Right ventricle myocardium superior (tissue), 1 donor: Measurements from ENCODE around the gene TPPP. TPM values are rescaled to one million over a fixed set of nuclear protein-coding genes. Genes with fewer than 3 reads are reported as not detected.
"Not testable (repeated sequence)": the region's sequence is repeated elsewhere in the genome, so short reads cannot be mapped to it uniquely, and the experiment has no call there.

ENCODE experiments used
- ATAC-seq: fragments of 200-7000 bp; cut with Tn5 transposase; one replicate; pipeline ENCODE4 v1.9.1; 2020; ENCODE audit warnings: mild to moderate bottlenecking; ENCODE audit not compliant: poor library complexity
- DNase-seq: peaks from one replicate; pipeline ENCODE4 v3.0.0-alpha.2; 2020
- intact Hi-C: fragments of 100-400 bp; cut with DNase I; formaldehyde crosslinking; loops from one replicate; pipeline ENCODE4 v1.11.2; 2022
- total RNA-seq: library from RNA; stranded (reverse); fragmentation: NEBNext Ultra II Directional; extraction: Animal tissue kit (Norgen Biotek cat#: 25700); gene quantifications from one replicate; pipeline ENCODE4 v1.2.1, GENCODE V29; 2021
- donor health status: DM: no; HTN: yes; CAD: no; lungs with severe emphysema.

TPPP gene
- total RNA-seq, 1 donor from 2014 or later: 39.7 TPM

DNA sequence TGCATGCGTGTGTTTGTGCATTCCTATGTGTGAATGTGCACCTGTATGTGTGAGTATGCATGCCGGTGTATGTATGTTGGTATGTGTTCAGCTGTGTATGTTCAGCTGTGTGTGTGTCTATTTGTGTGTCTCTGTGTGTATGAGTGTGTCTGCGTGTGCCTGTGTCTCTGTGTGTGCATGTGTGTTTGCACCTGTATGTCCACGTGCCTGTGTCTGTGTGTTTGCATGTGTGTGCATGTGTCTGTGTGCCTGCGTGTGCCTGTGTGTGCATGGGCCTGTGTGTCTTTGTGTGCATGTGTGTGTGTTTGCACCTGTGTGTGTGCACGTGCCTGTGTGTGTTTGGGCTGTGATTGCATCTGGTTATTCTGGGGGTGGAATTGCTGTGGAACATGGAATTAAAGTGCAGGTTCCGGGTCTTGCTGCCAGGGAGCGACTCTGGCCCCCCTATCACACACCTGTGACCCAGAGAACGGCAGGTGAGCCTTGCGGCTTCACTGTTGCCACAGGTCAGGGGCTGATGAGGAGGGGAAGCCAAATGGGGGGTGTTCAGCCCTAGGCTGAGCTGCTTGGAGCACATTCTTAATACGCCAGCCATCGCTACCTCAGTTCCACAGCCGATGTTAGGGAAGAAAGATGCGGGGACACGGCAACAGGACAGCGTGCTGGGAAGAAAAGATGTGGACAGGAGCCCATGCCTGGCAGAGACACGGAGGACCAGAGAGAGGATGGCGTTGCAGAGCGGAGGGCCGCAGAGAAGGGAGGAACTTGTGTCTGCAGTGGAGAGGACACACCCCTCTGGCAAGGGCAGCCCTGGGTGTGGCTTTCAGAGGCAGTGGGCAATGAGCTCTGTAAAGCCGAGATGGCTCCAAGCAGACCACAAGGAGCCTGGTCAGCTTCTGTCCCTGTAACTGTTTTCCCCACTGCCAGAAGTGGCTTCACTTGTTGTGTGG lies 3.9 kb upstream of the TPPP start:
- DNase-seq: peak; percentile 44
- ATAC-seq, intact Hi-C loops: not testable (repeated sequence)

DNA sequence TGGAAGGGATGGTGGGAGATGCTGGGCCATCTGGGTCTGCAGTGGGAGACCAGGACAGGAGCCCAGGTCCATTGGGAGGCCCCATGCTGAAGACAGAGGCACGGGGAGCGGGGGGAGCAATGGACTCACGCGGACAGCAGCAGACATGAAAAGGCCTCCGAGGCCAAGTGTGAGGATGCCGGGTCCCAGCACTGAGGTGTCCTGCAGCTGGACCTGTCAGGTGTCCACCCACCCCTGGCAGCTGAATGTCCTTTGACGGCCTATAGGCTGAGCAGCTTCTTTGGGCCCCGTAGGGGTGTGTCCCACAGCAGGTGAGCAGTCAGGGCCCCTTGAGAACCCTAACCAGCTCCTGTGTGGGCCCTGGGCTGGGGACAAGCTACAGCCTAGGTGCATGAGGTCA lies 3.0 kb upstream of the TPPP start:
- ATAC-seq, intact Hi-C loops, DNase-seq: not testable (repeated sequence)

DNA sequence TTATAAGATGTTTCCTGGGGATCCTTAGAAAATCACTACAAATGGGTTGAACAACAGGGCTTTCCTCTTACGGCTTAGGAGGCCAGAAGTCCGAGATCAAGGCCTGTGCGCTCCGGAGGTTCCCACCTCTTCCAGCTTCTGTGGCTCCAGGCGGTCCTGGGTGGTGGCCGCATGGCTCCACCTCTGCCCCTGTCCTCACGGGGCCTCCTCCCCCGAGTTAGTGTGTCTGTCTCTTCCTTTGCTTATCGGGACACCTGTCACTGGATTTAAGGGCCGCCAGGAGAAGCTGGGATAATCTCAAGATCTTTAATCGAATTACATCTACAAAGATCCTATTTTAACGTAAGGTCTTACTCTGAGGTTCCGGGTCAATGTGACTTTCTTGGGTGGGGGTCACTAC lies 2.3 kb upstream of the TPPP start:
- DNase-seq, ATAC-seq, intact Hi-C loops: not testable (repeated sequence)

DNA sequence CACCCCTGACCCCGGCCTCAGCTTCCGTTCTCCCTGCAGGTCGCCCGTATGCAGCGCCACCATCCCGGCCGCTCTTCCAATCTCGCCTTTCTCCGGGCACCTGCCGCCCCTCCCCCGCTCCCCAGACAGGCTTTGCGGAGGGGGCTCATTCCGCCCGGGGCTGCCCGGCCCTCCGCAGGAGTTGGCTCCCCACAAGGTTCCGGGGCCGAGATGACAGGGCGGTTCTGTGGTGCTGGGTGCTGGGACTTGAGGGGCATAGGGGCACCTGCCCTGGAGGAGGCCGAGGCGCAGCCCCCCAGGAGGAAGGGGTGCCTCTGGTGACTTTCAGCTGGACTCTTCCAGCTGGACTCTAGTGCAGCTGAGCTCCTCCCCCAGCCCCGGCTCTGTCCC lies 885 bp upstream of the TPPP start:
- DNase-seq (peak; percentile 43), ATAC-seq (peak; percentile 10)
- intact Hi-C loops: not testable (repeated sequence)

DNA sequence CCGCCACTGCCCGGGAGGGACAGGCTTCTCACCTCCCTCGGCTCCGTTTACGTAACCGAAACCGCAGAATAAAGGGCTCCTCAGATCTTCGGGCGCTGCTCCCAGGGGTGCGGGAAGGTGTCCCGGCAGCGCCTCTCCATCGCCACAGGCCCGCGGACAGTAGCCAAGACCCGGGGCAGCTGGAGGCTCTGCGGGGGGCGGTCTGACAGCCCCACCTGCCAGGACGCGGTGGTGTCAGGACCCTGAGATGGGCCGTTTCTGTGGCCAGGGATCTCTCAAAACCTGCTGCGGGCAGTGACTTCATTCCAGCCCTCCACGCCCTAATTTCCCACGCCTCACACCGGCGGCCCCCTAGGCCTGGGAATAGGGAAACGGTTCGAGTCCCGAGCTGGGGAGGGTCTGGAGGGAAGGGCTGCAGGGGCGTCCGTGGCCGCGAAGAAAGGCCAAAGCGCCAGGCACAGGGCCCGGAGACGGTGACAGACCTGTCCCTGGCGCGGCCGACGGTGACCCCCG lies 567 bp downstream of the TPPP start:
- intact Hi-C loops: loop anchor here (2.0 kb wide), 1 partner anchor 64 kb away; no protein-coding TSS in a partner anchor
- peak; percentile 43 for DNase-seq
- ATAC-seq: not testable (repeated sequence)

DNA sequence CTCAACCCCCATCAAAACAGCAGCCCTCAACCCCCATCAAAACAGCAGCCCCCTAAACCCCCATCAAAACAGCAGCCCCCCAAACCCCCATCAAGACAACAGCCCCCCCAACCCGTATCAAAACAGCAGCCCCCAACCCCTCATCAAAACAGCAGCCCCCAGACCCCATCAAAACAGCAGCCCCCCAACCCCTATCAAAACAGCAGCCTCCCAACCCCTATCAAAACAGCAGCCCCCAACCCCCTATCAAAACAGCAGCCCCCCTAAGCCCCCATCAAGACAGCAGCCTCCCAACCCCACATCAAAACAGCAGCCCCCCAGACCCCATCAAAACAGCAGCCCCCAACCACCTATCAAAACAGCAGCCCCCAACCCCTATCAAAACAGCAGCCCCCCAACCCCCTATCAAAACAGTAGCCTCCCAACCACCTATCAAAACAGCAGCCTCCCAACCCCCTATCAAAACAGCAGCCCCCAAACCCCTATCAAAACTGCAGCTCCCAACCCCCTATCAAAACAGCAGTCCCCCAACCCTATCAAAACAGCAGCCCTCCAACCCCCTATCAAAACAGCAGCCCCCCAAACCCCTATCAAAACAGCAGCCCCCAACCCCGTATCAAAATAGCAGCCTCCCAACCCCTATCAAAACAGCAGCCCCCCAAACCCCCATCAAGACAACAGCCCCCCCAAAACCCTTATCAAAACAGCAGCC lies 1.2 kb downstream of the TPPP start:
- intact Hi-C loops: loop anchor here (2.0 kb wide), 1 partner anchor 65 kb away; no protein-coding TSS in a partner anchor
- DNase-seq: no peak

DNA sequence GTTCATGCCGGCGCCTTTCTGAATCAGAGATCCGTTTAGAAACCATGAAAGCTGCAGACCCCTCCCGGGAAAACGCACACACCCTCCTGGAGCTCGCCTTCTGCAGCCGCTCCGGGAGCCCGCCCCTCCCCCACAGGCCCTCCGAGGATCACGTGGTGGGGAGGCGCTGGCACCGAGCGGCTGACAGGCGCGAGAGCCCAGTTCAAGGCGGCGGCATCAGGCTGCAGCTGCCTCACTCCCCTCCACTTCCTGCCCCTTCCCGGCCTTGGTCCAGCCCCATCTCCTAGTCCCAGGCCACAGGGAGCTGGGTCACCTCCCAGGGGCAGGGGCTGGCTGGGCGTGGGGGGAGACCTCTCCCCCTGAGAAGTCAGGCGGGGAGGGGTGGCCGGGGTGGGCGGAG lies 2.1 kb downstream of the TPPP start:
- ATAC-seq: peak; percentile 57
- DNase-seq: peak; percentile 47
- intact Hi-C loops: not testable (repeated sequence)

More for the DNA sequence above, 1.2 kb downstream of the TPPP start:
- no peak for ATAC-seq

DNA sequence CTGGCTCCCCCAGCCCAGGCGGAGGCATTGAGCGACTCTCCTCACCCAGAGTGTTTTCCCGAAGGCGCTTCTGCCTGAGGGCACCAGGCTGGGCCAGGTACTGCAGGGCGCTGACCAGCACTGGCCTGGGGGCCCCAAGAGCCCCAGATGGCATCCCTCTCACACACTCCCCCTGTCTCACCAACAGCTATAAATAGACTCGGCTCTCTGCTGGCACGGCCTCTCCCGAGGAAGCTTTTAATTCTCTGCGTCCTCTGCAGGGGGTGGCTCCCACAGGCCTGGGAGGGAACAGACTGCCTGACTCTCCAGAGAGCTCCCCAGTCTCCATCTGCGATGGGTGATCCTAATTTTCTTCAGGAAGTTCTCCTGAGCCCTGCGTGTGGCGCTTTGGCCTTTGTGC lies 2.9 kb downstream of the TPPP start:
- intact Hi-C loops, DNase-seq: not testable (repeated sequence)
- ATAC-seq: peak; percentile 65

DNA sequence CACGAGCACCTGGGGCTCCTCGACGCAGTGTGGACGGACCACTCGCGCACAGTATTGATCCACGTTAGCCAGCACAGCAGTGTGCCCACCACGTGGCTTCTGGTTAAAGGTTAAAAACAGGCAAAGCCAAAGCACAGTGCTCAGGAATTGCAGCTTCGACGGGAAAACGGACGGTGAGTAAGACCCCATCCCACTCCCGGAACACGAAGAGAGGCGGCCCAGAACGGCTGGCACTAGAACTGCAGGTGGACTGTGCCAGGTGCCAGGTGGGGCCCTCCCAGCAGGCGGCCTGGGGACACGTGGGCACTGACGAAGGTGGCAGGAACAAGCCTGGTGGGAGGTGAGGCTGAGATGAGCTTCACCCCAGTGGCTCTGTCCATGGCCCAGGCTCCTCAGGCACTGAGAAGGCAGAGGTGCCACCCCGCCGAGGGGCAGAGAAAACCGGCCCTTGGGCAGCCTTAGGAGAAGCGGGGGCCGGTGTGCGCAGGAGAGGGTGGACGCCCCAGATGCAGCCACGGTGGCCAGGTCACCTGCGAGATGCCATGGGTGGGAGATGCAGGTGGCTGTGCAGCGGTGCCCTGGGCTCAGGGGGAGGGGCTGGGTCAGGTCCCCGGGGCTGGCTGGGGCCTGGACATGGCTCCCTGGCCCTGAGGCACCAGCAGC lies 4.7 kb downstream of the TPPP start:
- intact Hi-C loops, ATAC-seq, DNase-seq: not testable (repeated sequence)

DNA sequence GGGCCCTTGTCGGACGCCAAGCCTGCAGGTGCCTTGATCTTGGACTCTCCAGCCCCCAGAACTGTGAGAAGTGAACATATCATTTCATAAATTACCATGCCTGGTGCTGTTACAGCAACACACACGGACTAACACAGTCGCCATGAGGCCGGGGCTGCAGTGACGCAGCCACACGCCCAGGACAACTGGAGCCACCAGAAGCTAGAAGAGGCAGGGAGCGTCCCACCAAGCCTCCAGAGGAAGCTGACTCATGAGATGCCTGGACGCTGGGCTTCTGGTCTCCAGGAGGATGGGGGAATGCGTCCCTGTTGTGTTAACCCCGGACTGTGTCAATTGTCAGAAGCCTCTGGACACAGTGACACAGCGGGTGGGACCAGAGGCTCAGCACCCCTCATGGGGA lies 6.2 kb downstream of the TPPP start:
- DNase-seq, intact Hi-C loops: not testable (repeated sequence)

DNA sequence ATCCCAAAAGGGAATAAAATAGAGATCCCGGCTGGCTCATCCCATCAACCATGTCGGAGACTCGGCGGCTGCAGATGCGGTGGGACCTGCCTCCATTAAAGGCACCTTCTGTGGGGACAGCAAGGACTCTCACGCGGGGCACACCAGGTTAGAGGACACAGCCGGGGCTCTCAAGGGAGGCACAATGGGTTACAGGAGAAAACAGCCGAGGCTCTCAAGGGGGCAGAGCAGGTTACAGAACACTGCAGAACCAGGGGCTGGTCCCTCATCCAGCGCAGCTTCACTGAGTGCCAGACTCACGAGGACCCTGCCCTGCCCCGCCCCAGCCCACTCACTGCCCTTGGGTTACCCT lies 7.0 kb downstream of the TPPP start:
- ATAC-seq, intact Hi-C loops, DNase-seq: not testable (repeated sequence)

More for the DNA sequence above, 6.2 kb downstream of the TPPP start:
- not testable (repeated sequence) for ATAC-seq

DNA sequence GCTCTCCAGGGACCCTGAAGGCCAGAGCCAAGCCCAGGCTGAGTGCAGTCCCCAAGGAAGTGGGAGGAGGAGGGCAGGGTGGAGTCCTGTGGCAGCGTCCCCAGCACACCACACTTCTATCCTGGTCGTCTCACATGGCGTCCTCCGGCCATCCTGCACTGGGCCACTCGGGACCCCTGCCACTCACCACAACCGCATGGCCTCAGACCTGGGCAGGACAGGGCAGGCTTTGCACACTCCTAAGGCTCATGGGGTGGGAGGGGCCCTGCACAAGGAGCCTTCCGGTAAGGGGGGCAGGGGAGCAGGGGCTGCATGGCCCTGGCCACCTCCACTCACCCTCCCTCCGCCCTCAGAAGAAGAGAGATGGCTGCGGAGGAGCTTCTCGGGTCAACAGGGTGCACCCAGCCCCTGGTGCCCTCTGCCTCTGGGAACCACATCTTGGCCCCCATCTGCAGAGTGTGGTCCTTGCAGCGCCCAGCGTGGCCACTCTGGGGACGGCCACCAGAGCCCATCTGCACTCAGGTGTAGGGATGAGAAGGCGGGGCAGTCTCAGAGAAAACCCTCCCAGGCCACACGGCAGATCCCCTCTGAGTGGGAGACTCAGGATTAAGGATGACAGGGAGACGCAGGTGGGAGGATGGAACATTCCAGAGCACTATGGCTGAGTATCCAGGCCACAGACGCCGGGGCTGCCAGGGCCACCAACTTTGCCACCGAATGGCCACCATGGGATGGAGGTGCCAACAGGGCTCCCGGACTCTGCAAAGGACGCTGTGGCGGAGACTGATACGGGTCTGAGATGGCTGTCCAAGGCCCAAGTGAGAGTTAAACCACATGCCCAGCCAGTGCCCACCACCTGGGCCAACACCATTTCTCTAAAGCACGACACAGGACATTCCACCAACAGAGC lies 7.6 kb downstream of the TPPP start:
- ATAC-seq (no peak), DNase-seq (peak; percentile 39)
- intact Hi-C loops: no loop called here

DNA sequence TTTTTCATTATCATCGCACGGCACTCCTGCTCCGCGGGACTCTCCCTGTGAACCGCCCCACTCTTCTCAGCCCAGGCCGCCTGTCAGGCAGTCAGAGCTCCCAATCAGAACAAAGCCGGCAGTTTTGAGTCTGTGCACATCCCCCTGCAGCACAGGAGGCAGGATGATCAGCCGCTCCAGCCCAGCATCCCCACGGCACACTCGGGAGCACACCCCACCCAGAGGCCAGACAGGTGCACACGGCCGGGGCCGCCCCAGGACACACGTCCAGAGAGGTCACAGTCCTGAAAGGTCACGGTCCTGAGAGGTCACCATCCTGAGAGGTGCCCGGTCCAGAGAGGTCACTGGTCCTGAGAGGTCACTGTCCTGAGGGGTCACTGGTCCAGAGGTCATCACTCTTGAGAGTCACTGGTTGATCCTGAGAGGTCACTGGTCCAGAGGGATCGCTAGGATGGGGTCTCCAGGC lies 8.4 kb downstream of the TPPP start:
- ATAC-seq (no peak), DNase-seq (peak; percentile 17)
- intact Hi-C loops: no loop called here

DNA sequence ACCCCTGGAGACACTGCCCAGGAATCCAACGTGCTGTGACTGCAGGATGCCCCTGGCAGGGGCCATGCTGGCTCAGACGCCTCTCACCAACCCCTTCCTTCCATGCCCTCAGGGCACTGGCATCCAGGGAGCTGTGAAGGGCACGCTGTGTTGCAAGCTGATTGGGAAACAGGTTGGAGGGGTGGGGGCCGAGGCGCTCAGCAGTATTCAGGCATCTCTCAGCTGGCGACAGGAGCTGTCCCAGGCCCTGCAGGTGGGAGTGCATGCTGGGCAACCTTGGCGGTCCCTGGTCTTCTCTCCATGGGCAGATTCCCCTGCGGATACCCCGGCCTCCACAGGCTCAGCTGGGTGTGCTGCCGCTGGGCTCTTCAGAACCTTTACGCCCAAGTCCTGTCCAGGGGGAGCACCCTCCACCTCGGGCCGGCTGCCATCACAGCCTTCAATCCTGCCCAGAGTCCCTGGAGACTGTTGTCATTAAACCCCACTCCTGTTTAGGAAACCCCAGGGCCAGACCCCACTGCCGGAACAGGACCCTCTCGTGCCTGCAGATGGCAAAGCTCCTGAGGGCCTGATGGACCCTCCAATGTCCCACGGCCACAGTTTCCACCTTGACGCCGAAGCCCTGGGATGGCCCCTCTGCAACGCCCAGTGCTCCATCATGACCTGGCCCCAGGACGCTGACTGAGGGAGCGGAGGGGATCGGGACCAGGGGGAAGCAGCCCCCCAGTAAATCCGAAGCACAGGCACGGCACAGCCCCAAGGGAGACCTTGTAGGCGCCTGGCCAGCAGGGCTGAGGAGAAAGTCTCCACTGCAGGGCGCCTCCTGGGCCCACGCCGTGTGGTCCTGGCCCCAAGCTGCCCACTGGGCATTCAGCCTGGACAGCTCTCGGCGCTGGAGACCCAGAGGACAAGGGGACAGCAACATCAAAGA lies 9.3 kb downstream of the TPPP start:
- ATAC-seq (peak; percentile 62), DNase-seq (peak; percentile 40)
- intact Hi-C loops: no loop called here

DNA sequence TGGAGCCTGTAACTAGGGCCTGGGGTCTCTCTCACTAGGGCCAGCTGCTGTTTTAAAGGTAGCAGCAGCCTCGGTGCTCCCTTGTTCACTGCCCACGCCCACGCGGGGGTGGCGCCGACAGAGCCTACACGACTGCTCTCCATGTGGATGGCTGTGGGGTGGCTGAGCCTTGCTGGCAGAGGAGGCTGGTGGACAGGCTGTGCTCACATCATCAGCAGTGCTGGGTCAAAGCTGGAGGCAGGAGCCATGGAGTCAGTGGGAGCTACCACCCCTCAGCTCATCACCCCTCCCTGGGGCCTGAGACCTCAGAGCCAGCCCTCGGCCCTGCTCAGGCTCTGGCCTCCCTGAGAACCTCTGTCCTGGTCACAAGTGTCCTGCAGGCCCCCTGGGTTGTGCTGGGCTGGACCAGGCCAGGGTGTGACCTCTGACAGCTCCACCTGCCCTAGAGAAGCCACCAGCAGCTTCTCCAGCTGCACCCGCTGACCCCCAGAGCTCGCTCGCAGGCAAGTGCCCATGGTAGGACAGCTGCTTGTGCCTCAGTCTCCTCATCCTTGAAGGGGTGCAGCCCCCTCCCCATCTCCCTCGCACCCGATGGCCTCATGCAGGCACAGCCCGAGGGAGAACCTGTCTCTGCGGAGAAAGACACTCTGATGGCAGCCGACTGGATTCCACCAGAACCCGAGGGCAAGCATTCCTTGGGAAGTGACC lies 10.3 kb downstream of the TPPP start:
- intact Hi-C loops, ATAC-seq, DNase-seq: not testable (repeated sequence)

DNA sequence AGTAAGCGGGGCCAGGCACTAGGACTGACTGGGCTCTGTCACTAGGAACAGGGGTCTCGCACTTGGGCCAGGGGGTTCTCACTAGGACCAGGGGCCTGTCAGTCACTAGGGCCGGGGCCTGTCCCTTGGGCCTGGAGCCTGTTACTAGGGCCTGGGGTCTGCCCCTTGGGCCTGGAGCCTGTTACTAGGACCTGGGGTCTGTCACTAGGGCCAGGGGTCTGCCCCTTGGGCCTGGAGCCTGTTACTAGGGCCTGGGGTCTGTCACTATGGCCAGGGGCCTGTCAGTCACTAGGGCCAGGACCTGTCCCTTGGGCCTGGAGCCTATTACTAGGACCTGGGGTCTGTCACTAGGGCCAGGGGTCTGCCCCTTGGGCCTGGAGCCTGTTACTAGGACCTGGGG lies 10.9 kb downstream of the TPPP start:
- intact Hi-C loops, ATAC-seq, DNase-seq: not testable (repeated sequence)
